HG02623 (cell line): ENCODE results near the gene OMP.

ENCODE experiments used
- ATAC-seq: cut with Tn5 transposase; IDR thresholded peaks from one replicate; pipeline ENCODE4 v1.9.1; 2021; ENCODE audit warnings: moderate library complexity; ENCODE audit not compliant: unreplicated experiment

Gene OMP

GRCh38 chr11:77121876-77122575, 19.4 kb downstream of the OMP start:
- no peak for ATAC-seq

GRCh38 chr11:77122576-77123212, 20.1 kb downstream of the OMP start:
- ATAC-seq: no peak

GRCh38 chr11:77123591-77123990, 21.0 kb downstream of the OMP start:
- ATAC-seq: no peak

GRCh38 chr11:77124041-77124440, 21.4 kb downstream of the OMP start:
- no peak for ATAC-seq

GRCh38 chr11:77124488-77124887, 21.8 kb downstream of the OMP start:
- ATAC-seq: no peak

GRCh38 chr11:77125191-77125590, 22.6 kb downstream of the OMP start:
- ATAC-seq: no peak

GRCh38 chr11:77125695-77126094, 23.1 kb downstream of the OMP start:
- ATAC-seq: no peak

GRCh38 chr11:77126156-77126775, 23.6 kb downstream of the OMP start:
- no peak for ATAC-seq

GRCh38 chr11:77126861-77127234, 24.2 kb downstream of the OMP start:
- ATAC-seq: no peak

GRCh38 chr11:77127235-77127911, 24.7 kb downstream of the OMP start:
- no peak for ATAC-seq

- ATAC-seq: no peak
Measured at GRCh38 chr11:77127920-77128691, 25.5 kb downstream of the OMP start, which contains the start of gene MYO7A. Gene MYO7A (plus strand): TSS chr11:77128246. CDS start chr11:77130635, 2,389 bp downstream.

GRCh38 chr11:77129069-77129841, 26.6 kb downstream of the OMP start:
- no peak for ATAC-seq

- no peak for ATAC-seq
Measured at GRCh38 chr11:77129842-77130756, 27.5 kb downstream of the OMP start.

GRCh38 chr11:77130763-77131513, 28.3 kb downstream of the OMP start:
- ATAC-seq: no peak

GRCh38 chr11:77131560-77131959, 28.9 kb downstream of the OMP start:
- ATAC-seq: no peak

GRCh38 chr11:77135069-77135468, 32.4 kb downstream of the OMP start:
- no peak for ATAC-seq

- ATAC-seq: no peak
Measured at GRCh38 chr11:77136074-77136473, 33.4 kb downstream of the OMP start.

GRCh38 chr11:77136784-77137420, 34.3 kb downstream of the OMP start:
- ATAC-seq: no peak
